IPS-18c (cell line): ENCODE measurements around the gene PEX12.
A peak's percentile ranks its signal among the peaks of the same experiment; 100 is the strongest.
"Not testable (repeated sequence)": the region's sequence is repeated elsewhere in the genome, so short reads cannot be mapped to it uniquely, and the experiment has no call there.

Experiments used
- H3K4me3 ChIP-seq: 2 replicates; pipeline ENCODE4 v1.7.0; 2013; ENCODE audit warnings: low read depth, mild to moderate bottlenecking, low read length, moderate library complexity; ENCODE audit not compliant: insufficient read depth
- H3K9me3 ChIP-seq: one replicate; pipeline ENCODE4 v1.6.1; 2013; ENCODE audit warnings: mild to moderate bottlenecking, low read length, moderate library complexity; ENCODE audit not compliant: control insufficient read depth, insufficient read depth

Gene PEX12

GRCh38 chr17:35587074-35587961, 8.9 kb upstream of the PEX12 start, which contains the start of gene AP2B1:
Gene AP2B1 (plus strand): TSS chr17:35587322. CDS start chr17:35594031, 6,709 bp downstream.
- Histone ChIP-seq H3K4me3 (peak within 1 kb of the TSS; percentile 96), H3K9me3 (no peaks in the 10 kb centered on the region)

GRCh38 chr17:35586569-35587073, 8.2 kb upstream of the PEX12 start:
- Histone ChIP-seq H3K4me3 (peak overlapping the region; percentile 96; the same call in 1 of the 2 replicates), H3K9me3 (no peaks in the 10 kb centered on the region)

GRCh38 chr17:35584061-35584460, 5.7 kb upstream of the PEX12 start:
- H3K4me3 ChIP-seq: no peak overlapping the region
- H3K9me3 ChIP-seq: no peaks in the 10 kb centered on the region

- peak overlapping the region; percentile 93 for H3K4me3 ChIP-seq
- peaks cover 2% of the 10 kb centered on the region for H3K9me3 ChIP-seq
Observed at GRCh38 chr17:35578929-35579432, 610 bp upstream of the PEX12 start.

GRCh38 chr17:35577830-35578196, 558 bp downstream of the PEX12 start:
- Histone ChIP-seq H3K9me3 (peaks cover 2% of the 10 kb centered on the region), H3K4me3 (peak overlapping the region; percentile 93)

GRCh38 chr17:35575759-35576158, 2.6 kb downstream of the PEX12 start:
- Histone ChIP-seq H3K4me3 (no peak overlapping the region), H3K9me3 (peaks cover 2% of the 10 kb centered on the region)

GRCh38 chr17:35569405-35569804, 9.0 kb downstream of the PEX12 start:
- Histone ChIP-seq H3K4me3 (no peak overlapping the region), H3K9me3 (no peaks in the 10 kb centered on the region)

- H3K4me3 ChIP-seq: peak overlapping the region; percentile 89
- H3K9me3 ChIP-seq: no peaks in the 10 kb centered on the region
Observed at GRCh38 chr17:35568561-35568960, 9.8 kb downstream of the PEX12 start.

- Histone ChIP-seq H3K9me3 (no peaks in the 10 kb centered on the region), H3K4me3 (peak overlapping the region; percentile 89)
Observed at GRCh38 chr17:35566968-35567367, 11.4 kb downstream of the PEX12 start.

GRCh38 chr17:35563181-35563580, 15.2 kb downstream of the PEX12 start:
- H3K9me3 ChIP-seq, H3K4me3 ChIP-seq: not testable (repeated sequence)

GRCh38 chr17:35560703-35561102, 17.7 kb downstream of the PEX12 start, which contains the start of gene SLFN14:
Gene SLFN14 (minus strand): TSS chr17:35560819. CDS start chr17:35558062, 2,757 bp downstream.
- no peaks in the 10 kb centered on the region for H3K9me3 ChIP-seq
- no peak within 1 kb of the TSS for H3K4me3 ChIP-seq

GRCh38 chr17:35559495-35560210, 18.7 kb downstream of the PEX12 start:
- no peak overlapping the region for H3K4me3 ChIP-seq
- no peaks in the 10 kb centered on the region for H3K9me3 ChIP-seq

GRCh38 chr17:35557353-35557752, 21.0 kb downstream of the PEX12 start:
- H3K4me3 ChIP-seq: no peak overlapping the region
- H3K9me3 ChIP-seq: no peaks in the 10 kb centered on the region

- no peaks in the 10 kb centered on the region for H3K9me3 ChIP-seq
- H3K4me3 ChIP-seq: no peak overlapping the region
Observed at GRCh38 chr17:35555691-35556090, 22.7 kb downstream of the PEX12 start.

- H3K4me3 ChIP-seq: no peak overlapping the region
Observed at GRCh38 chr17:35554668-35555067, 23.7 kb downstream of the PEX12 start.

GRCh38 chr17:35553310-35553709, 25.1 kb downstream of the PEX12 start:
- H3K4me3 ChIP-seq: no peak overlapping the region
- no peaks in the 10 kb centered on the region for H3K9me3 ChIP-seq

More at GRCh38 chr17:35554668-35555067, 23.7 kb downstream of the PEX12 start:
- H3K9me3 ChIP-seq: no peaks in the 10 kb centered on the region

- no peak overlapping the region for H3K4me3 ChIP-seq
- H3K9me3 ChIP-seq: no peaks in the 10 kb centered on the region
Observed at GRCh38 chr17:35548978-35549377, 29.4 kb downstream of the PEX12 start.
